ENCODE data around the gene SHH.

DNA sequence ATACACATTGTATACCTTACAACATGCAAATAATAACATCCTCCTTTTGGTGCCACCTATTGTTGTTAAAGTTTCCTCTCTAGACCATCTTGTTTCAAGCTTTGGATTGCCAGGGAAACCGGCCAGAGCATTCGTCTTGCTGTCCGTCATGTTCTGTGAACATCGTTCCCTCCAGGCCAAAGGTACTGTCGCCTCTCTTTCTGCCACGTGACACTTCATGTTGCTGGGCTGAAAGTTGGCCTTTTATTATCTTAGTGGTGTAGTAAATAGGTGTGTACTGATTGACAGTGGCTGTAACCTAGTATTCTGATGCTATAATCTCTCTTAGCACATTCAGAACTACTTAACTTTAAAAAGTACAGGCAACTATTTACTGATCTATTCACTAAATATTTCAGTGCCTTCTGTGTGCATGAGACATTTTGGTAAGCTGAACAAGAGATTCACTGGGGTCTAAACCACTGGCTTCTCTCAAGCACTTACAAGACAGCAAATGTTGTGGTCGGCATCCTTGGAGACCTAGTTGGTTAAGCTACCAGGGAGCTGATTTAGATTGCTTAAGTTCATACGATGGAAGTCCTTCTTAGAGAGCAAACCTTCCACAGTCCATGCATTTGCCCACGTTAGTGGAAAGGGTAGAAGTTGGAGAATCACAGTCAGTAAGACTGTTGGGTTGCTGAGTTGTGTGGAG, 52.4 kb downstream of the SHH start:
- TF ChIP-seq POLR2AphosphoS5 (IDR thresholded peaks at IDR 0.05) (no peak), POLR2A (IDR thresholded peaks at IDR 0.05) (no peak)
